ENCODE data around the gene CHST11.

- TF ChIP-seq GATA1 (IDR thresholded peaks at IDR 0.05; ENCODE audit: low read depth, low read length) = no peak
- TF ChIP-seq POLR2A (IDR thresholded peaks at IDR 0.05; ENCODE audit: low read length) = no peak
Measured at GRCh38 chr12:104659058-104659457, 202.3 kb downstream of the CHST11 start.
